ENCODE measurements around the gene UBE4A. TPM values are rescaled to one million over a fixed set of nuclear protein-coding genes. Genes with fewer than 3 reads are reported as not detected.

UBE4A gene
- total RNA-seq, 2 donors from 2014 or later = 44.8 to 46.9 TPM

- Histone ChIP-seq H3K4me3 (no peak overlapping the region), H3K27ac (no peak overlapping the region), H3K27me3 (no peaks in the 10 kb centered on the region), H3K9ac (ENCODE audit: low read depth in 2 of 2, low read length in 2 of 2) (no peak overlapping the region), H3K4me1 (no peaks in the 10 kb centered on the region), H3K9me3 (no peaks in the 10 kb centered on the region), H3K36me3 (peaks cover 23% of the 10 kb centered on the region)
- no peak for DNase-seq
- intact Hi-C loops (cut with DNase I) = no loop called here
- TF ChIP-seq CTCF (IDR thresholded peaks at IDR 0.05) = no peak
These were observed 13.9 kb downstream of the UBE4A start for GRCh38 chr11:118373263-118373662.

GRCh38 chr11:118373871-118374270 lies 14.5 kb downstream of the UBE4A start:
- no peak overlapping the region for H3K9ac ChIP-seq (ENCODE audit: low read depth in 2 of 2, low read length in 2 of 2)
- no peak overlapping the region for H3K27ac ChIP-seq
- H3K36me3 ChIP-seq = peaks cover 23% of the 10 kb centered on the region
- no peaks in the 10 kb centered on the region for H3K27me3 ChIP-seq
- no peak for DNase-seq
- H3K4me3 ChIP-seq = no peak overlapping the region
- H3K9me3 ChIP-seq = no peaks in the 10 kb centered on the region
- no peak for TF ChIP-seq CTCF (IDR thresholded peaks at IDR 0.05)
- intact Hi-C loops (cut with DNase I) = no loop called here
- no peaks in the 10 kb centered on the region for H3K4me1 ChIP-seq

- H3K4me1 ChIP-seq = no peaks in the 10 kb centered on the region
- TF ChIP-seq CTCF (IDR thresholded peaks at IDR 0.05) = no peak
- intact Hi-C loops (cut with DNase I) = no loop called here
- no peaks in the 10 kb centered on the region for H3K27me3 ChIP-seq
- no peak for DNase-seq
- no peak overlapping the region for H3K4me3 ChIP-seq
- peaks cover 31% of the 10 kb centered on the region for H3K36me3 ChIP-seq
- H3K9me3 ChIP-seq = no peaks in the 10 kb centered on the region
- no peak overlapping the region for H3K27ac ChIP-seq
- H3K9ac ChIP-seq (ENCODE audit: low read depth in 2 of 2, low read length in 2 of 2) = no peak overlapping the region
These were observed 15.3 kb downstream of the UBE4A start for GRCh38 chr11:118374729-118375128.

GRCh38 chr11:118375978-118376377 lies 16.6 kb downstream of the UBE4A start:
- intact Hi-C loops (cut with DNase I) = no loop called here
- Histone ChIP-seq H3K4me1 (no peaks in the 10 kb centered on the region), H3K9ac (ENCODE audit: low read depth in 2 of 2, low read length in 2 of 2) (no peak overlapping the region), H3K36me3 (peaks cover 27% of the 10 kb centered on the region), H3K9me3 (no peaks in the 10 kb centered on the region), H3K4me3 (no peak overlapping the region), H3K27me3 (no peaks in the 10 kb centered on the region), H3K27ac (no peak overlapping the region)
- DNase-seq = no peak
- TF ChIP-seq CTCF (IDR thresholded peaks at IDR 0.05) = no peak

- Histone ChIP-seq H3K4me1 (no peaks in the 10 kb centered on the region), H3K27ac (no peak overlapping the region), H3K4me3 (no peak overlapping the region), H3K9me3 (no peaks in the 10 kb centered on the region), H3K27me3 (no peaks in the 10 kb centered on the region), H3K36me3 (peaks cover 15% of the 10 kb centered on the region), H3K9ac (ENCODE audit: low read depth in 2 of 2, low read length in 2 of 2) (no peak overlapping the region)
- no peak for TF ChIP-seq CTCF (IDR thresholded peaks at IDR 0.05)
- no peak for DNase-seq
- intact Hi-C loops (cut with DNase I) = no loop called here
These were observed 20.1 kb downstream of the UBE4A start for GRCh38 chr11:118379497-118379896.

DNA sequence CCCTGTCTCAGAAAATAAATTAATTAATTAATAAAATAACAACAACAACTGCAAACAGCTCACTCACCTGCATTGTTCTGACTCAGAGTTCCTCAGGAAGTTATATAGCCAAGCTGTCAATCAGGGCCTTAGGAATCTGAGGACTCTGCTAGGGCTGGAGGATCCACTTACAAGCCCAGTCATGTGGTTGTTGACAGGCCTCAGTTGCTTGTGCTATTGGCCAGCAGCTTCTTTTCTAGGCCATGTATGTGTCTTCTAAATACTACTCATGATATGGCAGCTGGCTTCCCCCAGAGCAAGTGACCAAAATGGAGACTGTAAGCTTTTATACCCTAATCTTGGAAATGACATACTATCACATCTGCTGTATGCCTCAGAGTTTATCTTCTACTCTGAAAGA lies 21.2 kb downstream of the UBE4A start:
- DNase-seq = no peak
- H3K4me1 ChIP-seq = no peaks in the 10 kb centered on the region
- no peaks in the 10 kb centered on the region for H3K9me3 ChIP-seq
- TF ChIP-seq CTCF (IDR thresholded peaks at IDR 0.05) = no peak
- H3K36me3 ChIP-seq = peaks cover 23% of the 10 kb centered on the region
- no peak overlapping the region for H3K4me3 ChIP-seq
- H3K27ac ChIP-seq = no peak overlapping the region
- H3K27me3 ChIP-seq = no peaks in the 10 kb centered on the region
- H3K9ac ChIP-seq (ENCODE audit: low read depth in 2 of 2, low read length in 2 of 2) = no peak overlapping the region
- intact Hi-C loops (cut with DNase I) = loop anchor here (10.0 kb wide), 1 partner anchor 374 kb away; no protein-coding TSS in a partner anchor

Measured in colonic mucosa (tissue), 4 donors.